Erythroblast (primary cell): Measurements from ENCODE around the gene ZNF420.

Experiments used
- GATA1 ChIP-seq: IDR thresholded peaks from 2 replicates; pipeline ENCODE4 v1.6.1; 2011; ENCODE audit warnings: low read depth, mild to moderate bottlenecking, control low read depth, low read length, moderate library complexity
- POLR2A ChIP-seq: IDR thresholded peaks from 2 replicates; pipeline ENCODE4 v1.6.1; 2011; ENCODE audit warnings: mild to moderate bottlenecking, low read length

- TF ChIP-seq POLR2A = no peak
- no peak for TF ChIP-seq GATA1
These were observed 35.8 kb downstream of the ZNF420 start for GRCh38 chr19:37114001-37114400.
